ENCODE measurements around the gene SEC22A.

SEC22A gene

GRCh38 chr3:123285066-123285465, 83.3 kb downstream of the SEC22A start:
- no peak for DNase-seq (ENCODE audit: low read depth)
- H3K4me3 ChIP-seq (ENCODE audit: low read depth, low read length): no peak overlapping the region

GRCh38 chr3:123285479-123285878, 83.7 kb downstream of the SEC22A start:
- no peak for DNase-seq (ENCODE audit: low read depth)
- no peak overlapping the region for H3K4me3 ChIP-seq (ENCODE audit: low read depth, low read length)

DNA sequence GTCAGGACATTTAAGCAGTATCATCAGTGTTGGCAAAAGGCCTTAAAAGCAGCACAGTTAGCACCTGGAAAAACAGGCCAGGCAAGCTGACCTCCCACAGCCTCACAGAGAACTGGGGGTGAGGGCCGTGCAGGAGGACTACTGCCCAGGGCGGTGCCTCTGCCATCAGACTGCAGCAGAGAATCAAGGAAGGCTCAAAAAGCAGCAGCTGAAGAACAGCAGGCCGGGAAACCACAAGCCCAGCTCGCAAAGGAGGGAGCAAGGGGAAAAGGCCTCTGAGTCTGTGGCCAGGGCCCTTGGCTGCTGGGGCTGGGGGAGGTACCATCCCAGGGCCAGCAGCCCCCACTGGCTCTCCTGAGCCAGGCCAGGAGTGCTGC, 84.2 kb downstream of the SEC22A start:
- no peak for DNase-seq (ENCODE audit: low read depth)
- H3K4me3 ChIP-seq (ENCODE audit: low read depth, low read length): no peak overlapping the region

DNA sequence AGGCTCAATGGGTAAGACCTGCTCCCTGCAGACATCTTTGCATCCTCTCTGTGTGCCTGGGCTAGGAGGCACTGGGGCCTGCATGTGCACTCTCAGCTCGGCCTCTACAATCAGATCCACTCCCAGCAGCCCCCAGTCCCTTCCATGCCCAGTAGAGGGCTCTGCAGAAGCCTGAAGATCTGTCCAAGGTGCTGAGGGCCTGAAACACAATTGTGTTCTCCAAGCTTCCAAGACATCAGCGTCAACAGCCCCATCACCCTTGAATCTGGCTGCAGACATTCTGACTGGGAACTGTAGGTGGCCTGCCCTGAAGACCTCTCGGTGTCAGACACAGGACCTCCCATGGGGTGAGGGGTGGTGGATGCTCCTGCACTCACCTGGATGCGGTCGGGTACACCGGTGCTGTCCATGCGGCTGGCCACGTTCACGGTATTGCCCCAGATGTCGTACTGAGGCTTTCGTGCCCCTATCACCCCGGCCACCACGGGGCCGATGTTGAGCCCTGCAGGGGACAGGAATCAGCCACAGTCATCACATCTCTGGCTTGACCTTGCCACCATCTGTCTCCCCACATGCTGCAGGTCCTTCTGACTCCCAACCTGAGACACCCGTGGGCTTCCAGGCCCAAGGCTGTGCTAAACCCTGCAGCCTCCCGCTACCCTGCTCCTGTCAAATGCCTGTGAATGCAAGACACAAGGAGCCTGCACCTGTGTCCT, 84.7 kb downstream of the SEC22A start:
- no peak overlapping the region for H3K4me3 ChIP-seq (ENCODE audit: low read depth, low read length)
- DNase-seq (ENCODE audit: low read depth): no peak

- DNase-seq (ENCODE audit: low read depth): no peak
- no peak overlapping the region for H3K4me3 ChIP-seq (ENCODE audit: low read depth, low read length)
Measured at GRCh38 chr3:123287051-123287961, 85.6 kb downstream of the SEC22A start.

DNA sequence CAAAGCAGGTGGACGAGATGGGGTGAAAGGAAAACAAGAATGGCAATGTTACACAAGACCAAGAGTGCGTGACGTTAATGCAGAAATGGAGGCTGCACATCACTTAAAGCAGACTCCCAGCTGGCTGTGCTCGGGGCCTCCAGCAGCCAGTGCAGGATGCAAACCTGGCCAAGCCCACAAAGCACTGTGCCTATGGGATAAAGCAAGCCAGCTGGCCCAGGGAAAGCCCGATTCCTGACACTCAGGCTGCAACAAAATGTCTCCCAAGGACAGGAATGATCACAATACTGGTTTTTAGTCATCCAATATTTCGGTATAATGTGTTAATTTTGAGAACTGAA, 86.2 kb downstream of the SEC22A start:
- H3K4me3 ChIP-seq (ENCODE audit: low read depth, low read length): no peak overlapping the region
- DNase-seq (ENCODE audit: low read depth): no peak

DNA sequence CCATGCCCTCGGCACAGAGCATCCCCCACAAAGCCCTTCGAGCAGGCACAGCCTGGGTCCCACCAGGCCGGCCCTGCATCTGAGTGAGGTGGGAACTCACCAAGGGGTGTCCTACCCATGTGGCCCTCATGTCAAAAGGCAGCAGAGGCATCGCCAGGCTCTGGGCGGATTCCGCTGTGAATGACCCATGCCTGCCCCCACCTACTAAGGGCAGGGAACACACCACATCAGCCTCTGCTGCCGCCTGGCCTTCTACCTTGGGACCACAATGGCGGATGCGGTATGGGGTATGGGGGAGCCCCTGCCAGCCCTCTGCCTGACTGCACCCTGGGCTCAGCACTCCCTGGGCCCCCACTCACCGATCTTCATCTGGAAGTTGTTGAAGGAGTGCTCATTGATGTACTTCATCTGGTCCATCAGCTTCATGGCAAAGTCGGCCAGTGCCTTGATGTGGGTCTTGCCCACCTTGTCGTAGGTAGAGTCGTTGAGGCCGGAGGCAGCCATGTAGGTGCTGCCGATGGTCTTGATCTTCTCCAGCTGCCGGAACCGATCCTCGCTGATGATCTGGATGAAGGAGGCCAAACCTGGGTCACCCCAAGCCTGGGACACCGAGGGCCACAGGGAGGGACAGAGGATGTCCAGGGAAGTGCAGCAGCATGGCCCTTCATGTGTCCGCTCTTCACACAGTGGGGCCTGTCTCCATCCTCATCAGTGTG, 87.8 kb downstream of the SEC22A start:
- DNase-seq (ENCODE audit: low read depth): no peak
- H3K4me3 ChIP-seq (ENCODE audit: low read depth, low read length): no peak overlapping the region

GRCh38 chr3:123290107-123290930, 88.6 kb downstream of the SEC22A start:
- DNase-seq (ENCODE audit: low read depth): no peak
- H3K4me3 ChIP-seq (ENCODE audit: low read depth, low read length): no peak overlapping the region

GRCh38 chr3:123290962-123291361, 89.2 kb downstream of the SEC22A start:
- no peak overlapping the region for H3K4me3 ChIP-seq (ENCODE audit: low read depth, low read length)
- DNase-seq (ENCODE audit: low read depth): no peak

- DNase-seq (ENCODE audit: low read depth): no peak
- no peak overlapping the region for H3K4me3 ChIP-seq (ENCODE audit: low read depth, low read length)
Measured at GRCh38 chr3:123291404-123291803, 89.7 kb downstream of the SEC22A start.

DNA sequence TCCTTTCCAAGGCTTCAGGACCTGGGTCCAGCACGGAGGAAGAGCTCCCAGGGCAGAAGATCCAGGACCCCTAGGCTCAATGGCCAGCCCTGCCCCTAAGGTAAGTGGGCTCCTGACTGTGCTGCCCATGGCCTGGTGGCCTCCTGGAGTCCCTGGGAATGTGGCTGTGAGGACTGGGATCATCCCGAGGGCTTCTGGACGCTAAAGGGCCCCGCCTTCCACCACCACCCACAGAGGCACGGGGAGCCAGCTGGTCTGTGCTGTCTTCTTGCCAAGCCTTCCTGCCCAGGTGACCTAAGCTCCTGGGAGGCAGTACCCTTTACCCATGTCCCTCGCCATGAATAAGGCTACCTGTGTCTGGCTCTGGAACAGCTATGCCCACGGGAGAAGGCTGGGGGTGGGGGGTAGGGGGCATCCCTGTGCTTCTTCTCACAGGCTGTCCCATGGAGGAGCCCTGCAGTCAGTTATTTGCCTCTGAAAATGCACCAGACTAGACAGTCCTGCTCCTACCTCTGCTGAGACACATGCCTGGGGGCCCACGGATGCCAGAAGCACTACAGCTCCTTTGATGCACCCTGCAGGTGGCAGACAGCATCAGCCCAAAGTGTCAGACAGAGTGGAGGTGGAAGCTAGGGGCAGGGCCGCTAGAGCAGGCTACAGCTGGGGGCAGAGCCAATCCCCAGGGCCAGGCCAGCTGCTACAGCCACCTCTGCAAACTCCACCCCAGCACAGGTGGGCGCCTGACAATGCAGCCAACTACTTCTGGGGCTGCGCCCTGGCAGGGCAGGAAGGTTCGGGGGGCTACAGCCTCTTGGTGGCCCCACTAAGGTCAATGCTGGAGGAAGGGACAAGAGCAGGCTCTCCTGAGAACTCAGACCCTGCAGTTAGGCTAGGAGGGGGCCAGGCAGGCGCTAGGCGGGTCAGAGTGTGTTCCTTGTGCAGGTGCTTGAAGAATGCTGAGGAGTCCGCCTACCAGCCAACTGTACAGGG, 90.9 kb downstream of the SEC22A start:
- H3K4me3 ChIP-seq (ENCODE audit: low read depth, low read length): no peak overlapping the region
- no peak for DNase-seq (ENCODE audit: low read depth)

DNA sequence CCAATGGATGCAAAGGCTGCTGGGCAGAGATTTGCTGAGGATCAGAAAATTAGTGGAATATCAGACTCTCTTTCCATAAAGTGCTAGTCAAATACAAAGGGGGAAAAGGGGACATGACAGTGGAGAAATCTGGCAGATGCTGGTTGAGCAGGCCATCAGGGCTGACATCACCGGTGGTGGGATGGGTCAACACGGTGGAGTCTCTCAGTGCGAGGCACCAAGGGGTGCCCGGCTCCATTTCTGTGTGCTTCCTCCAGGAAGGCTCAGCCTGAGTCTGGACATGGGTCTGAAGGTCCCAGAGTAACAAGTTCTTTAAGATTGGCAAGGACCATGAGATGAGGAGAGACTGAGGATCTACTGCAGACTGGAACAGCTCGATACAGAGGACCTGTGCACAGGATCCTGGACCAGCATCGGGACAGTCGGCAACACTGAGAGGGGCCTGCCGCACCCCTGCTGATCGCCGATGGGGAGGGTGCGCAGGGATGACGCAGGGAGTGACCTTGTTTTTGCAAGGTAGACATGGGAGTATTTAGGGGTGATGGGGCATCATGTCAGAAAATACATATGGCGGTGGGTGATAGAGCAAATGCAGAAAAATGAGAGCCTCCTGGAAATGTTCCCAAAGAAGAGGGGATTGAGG, 92.7 kb downstream of the SEC22A start:
- DNase-seq (ENCODE audit: low read depth): no peak
- no peak overlapping the region for H3K4me3 ChIP-seq (ENCODE audit: low read depth, low read length)

GRCh38 chr3:123295171-123295900, 93.6 kb downstream of the SEC22A start:
- no peak overlapping the region for H3K4me3 ChIP-seq (ENCODE audit: low read depth, low read length)
- no peak for DNase-seq (ENCODE audit: low read depth)

- no peak for DNase-seq (ENCODE audit: low read depth)
- no peak overlapping the region for H3K4me3 ChIP-seq (ENCODE audit: low read depth, low read length)
Measured at GRCh38 chr3:123295901-123296250, 94.1 kb downstream of the SEC22A start.

GRCh38 chr3:123296261-123296660, 94.5 kb downstream of the SEC22A start:
- H3K4me3 ChIP-seq (ENCODE audit: low read depth, low read length): no peak overlapping the region
- DNase-seq (ENCODE audit: low read depth): no peak

DNA sequence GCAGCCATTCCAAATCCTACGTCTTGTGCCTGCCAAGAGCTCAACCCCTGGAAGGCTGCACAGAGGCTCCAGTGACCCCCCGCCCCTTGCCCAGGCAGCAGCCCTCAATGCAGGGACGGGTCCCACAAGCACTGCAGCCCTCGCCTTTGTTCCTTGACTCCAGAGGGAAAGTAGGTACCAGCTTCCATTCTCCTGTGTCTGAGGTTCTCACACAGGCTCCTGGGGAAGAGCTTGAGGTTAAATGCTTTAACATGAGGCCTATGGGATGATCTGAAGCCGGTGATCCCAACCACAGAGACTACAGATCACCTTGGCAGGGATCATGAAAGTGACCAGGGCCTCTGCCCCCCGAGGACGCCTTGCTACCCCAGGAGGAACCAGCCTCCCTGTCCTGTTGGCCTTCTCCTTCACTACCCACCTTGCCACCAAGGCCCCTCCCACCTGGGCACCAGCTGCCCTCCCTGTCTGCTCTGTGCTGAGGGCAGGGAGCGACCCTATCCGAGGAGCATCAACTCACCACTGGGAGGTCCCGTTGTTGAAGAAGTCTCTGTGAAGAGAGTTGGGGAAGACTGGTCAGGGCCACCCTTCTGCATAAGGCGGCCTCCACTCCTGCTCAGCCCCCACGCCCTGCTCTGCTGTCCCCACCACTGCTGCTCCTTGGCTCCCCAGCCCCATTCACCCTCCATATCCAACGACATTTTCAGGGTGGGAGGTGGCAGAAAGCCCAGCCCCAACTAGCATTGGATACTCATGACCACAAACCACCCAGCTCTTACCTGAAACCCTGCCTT, 95.3 kb downstream of the SEC22A start:
- H3K4me3 ChIP-seq (ENCODE audit: low read depth, low read length): no peak overlapping the region
- no peak for DNase-seq (ENCODE audit: low read depth)

DNA sequence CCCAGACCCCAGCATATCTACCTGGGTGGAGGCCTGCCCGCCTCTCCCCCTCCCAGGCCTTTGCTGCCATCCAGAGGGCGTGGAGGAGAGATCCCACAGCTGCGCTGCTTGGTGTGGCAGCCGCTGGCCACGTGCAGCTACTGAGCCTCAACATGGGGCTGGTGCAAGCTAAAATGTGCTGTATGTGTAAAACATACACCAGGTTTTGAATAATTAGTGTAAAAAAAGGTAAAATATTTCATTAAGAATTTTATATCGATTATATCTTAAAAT, 95.8 kb downstream of the SEC22A start:
- no peak overlapping the region for H3K4me3 ChIP-seq (ENCODE audit: low read depth, low read length)
- no peak for DNase-seq (ENCODE audit: low read depth)
